Esophagus muscularis mucosa (tissue), 4 donors: ENCODE data around the gene ROPN1. TPM values are rescaled to one million over a fixed set of nuclear protein-coding genes. Genes with fewer than 3 reads are reported as not detected.

Source experiments
- DNase-seq: peaks from one replicate; pipeline ENCODE4 v3.0.0-alpha.2; 2017; ENCODE audit errors: extremely low spot score
- H3K27ac ChIP-seq, 4 donors: fragments of 200-600 bp; sonication (generic); replicated peaks in 1 of 4; 1 replicate in 3 of 4; 2 replicates in 1 of 4; pipeline ENCODE4 v1.5.1; 2016 to 2019; ENCODE audit warnings: mild to moderate bottlenecking in 1 of 4
- H3K27me3 ChIP-seq, 4 donors: fragments of 200-600 bp; sonication (generic); one replicate each; pipeline versions ENCODE4 v1.5.1 to v1.6.0; 2016 to 2019
- H3K36me3 ChIP-seq, 4 donors: fragments of 200-600 bp; sonication (generic); one replicate each; pipeline ENCODE4 v1.5.1; 2016 to 2019
- H3K4me1 ChIP-seq, 4 donors: fragments of 200-600 bp; sonication (generic); one replicate each; pipeline ENCODE4 v1.5.1; 2016 to 2019
- H3K4me3 ChIP-seq, 4 donors: fragments of 200-600 bp; sonication (generic); 1 replicate in 2 of 4; 2 replicates in 2 of 4; pipeline ENCODE4 v1.5.1; 2016 to 2019; ENCODE audit warnings: mild to moderate bottlenecking in 4 of 4, moderate library complexity in 1 of 4
- H3K9me3 ChIP-seq, 4 donors: fragments of 200-600 bp; sonication (generic); 1 replicate in 3 of 4; 2 replicates in 1 of 4; pipeline ENCODE4 v1.5.1; 2016 to 2019
- EP300 ChIP-seq: sonication (generic); formaldehyde crosslinking; IDR thresholded peaks from one replicate; pipeline ENCODE4 v1.6.1; 2017; ENCODE audit warnings: antibody characterized with exemption
- POLR2A ChIP-seq: fragments of 450-650 bp; IDR thresholded peaks from one replicate; pipeline ENCODE4 v1.6.1; 2017; ENCODE audit warnings: antibody characterized with exemption, moderate library complexity, mild to moderate bottlenecking, low read depth
- POLR2AphosphoS5 ChIP-seq, 2 donors: sonication (generic); formaldehyde crosslinking; IDR thresholded peaks; one replicate each; pipeline ENCODE4 v1.6.1; 2017; ENCODE audit warnings: antibody characterized with exemption in 2 of 2
- WGBS: methylation state at CpG from one replicate; pipeline ENCODE4 v1.1.5; 2018; 5-methylcytosine and 5-hydroxymethylcytosine counted together
- intact Hi-C: fragments of 100-400 bp; cut with DNase I; formaldehyde crosslinking; loops from one replicate; pipeline ENCODE4 v1.15.1; 2023
- total RNA-seq, 4 donors: library from RNA; depleted of rRNA; stranded (reverse); fragments of >200 nt; gene quantifications; one replicate each; pipeline versions ENCODE4 v1.1.0 to v1.2.1, GENCODE V29; 2016
- TF ChIP-seq, protein P1 (sequence below), 3 experiments: fragments of 200-600 bp in 2 of 3; fragments of 450-650 bp in 1 of 3; sonication (generic) in 2 of 3; IDR thresholded peaks; one replicate each; pipeline ENCODE4 v1.5.1; 2017 to 2019; ENCODE audit warnings: antibody characterized with exemption in 3 of 3, mild to moderate bottlenecking in 2 of 3, moderate library complexity in 1 of 3

The ROPN1 gene
- total RNA-seq, 4 donors from 2014 or later = not detected

DNA sequence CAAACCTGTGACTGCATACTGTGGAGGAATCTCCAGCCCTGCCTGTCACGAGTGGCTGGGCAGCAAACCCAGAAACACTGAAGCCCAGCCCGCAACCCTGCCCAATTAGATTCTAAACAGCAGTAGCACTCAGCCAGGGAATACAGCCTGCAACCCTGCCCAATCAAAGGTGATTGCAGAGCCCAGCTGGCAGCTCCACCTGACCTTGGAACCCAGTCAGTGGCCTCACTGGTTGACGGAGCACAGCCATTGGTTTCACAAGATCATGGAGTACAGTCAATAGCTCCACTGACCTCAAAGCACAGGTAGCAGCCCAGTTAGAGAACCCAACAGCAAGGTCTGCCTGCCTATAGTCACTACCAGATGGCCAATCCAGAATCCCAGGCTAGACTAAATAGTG is 72.6 kb downstream of the ROPN1 start:
- Histone ChIP-seq H3K4me1 (no peaks in the 10 kb centered on the region), H3K27me3 (no peaks in the 10 kb centered on the region), H3K9me3 (peaks cover 0 to 18% (median 7%) of the 10 kb centered on the region in 4 donors), H3K27ac (no peak overlapping the region), H3K4me3 (no peak overlapping the region), H3K36me3 (peaks cover 0 to 31% (median 6%) of the 10 kb centered on the region in 4 donors)
- intact Hi-C loops = no loop called here
- no peak for DNase-seq
- no peak for TF ChIP-seq POLR2AphosphoS5 (IDR thresholded peaks at IDR 0.05)
- no peak for TF ChIP-seq POLR2A
- TF ChIP-seq, protein P1, sequence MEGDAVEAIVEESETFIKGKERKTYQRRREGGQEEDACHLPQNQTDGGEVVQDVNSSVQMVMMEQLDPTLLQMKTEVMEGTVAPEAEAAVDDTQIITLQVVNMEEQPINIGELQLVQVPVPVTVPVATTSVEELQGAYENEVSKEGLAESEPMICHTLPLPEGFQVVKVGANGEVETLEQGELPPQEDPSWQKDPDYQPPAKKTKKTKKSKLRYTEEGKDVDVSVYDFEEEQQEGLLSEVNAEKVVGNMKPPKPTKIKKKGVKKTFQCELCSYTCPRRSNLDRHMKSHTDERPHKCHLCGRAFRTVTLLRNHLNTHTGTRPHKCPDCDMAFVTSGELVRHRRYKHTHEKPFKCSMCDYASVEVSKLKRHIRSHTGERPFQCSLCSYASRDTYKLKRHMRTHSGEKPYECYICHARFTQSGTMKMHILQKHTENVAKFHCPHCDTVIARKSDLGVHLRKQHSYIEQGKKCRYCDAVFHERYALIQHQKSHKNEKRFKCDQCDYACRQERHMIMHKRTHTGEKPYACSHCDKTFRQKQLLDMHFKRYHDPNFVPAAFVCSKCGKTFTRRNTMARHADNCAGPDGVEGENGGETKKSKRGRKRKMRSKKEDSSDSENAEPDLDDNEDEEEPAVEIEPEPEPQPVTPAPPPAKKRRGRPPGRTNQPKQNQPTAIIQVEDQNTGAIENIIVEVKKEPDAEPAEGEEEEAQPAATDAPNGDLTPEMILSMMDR (IDR thresholded peaks at IDR 0.05) = no peak
- TF ChIP-seq EP300 = no peak
- 100% methylated on average over 1 of the region's 3 CpGs for WGBS

Other genes with a start within 250 kb of the ROPN1 start
- gene MYLK, start 107.8 kb downstream of the ROPN1 start, total RNA-seq = 1,000 to 10,000 TPM; 1,983 to 3,208 (median 2,554) TPM
- gene CCDC14, start 30.9 kb downstream of the ROPN1 start, total RNA-seq = 10 to 100 TPM; 10.1 to 30.3 (median 17.9) TPM
- gene KALRN, start 41.2 kb upstream of the ROPN1 start, total RNA-seq = 10 to 100 TPM; 20.8 to 49.7 (median 28.7) TPM